Effector memory CD8-positive, alpha-beta T cell (primary cell): ENCODE results near the gene CDC42BPA.

Experiments used
- ATAC-seq: fragments of 150-1000 bp; cut with Tn5 transposase; replicated peaks from 2 replicates; pipeline ENCODE4 v1.10.0; 2021; ENCODE audit warnings: mild to moderate bottlenecking, moderate library complexity
- DNase-seq, 3 experiments: peaks; one replicate each; pipeline ENCODE4 v3.0.0; 2021
- H3K27ac Mint-ChIP-seq, 2 donors: one replicate each; pipeline ENCODE4 v1.8.0; 2022; ENCODE audit warnings: mild to moderate bottlenecking in 2 of 2, mixed read lengths in 2 of 2, moderate library complexity in 2 of 2
- H3K27me3 Mint-ChIP-seq, 2 donors: one replicate each; pipeline ENCODE4 v1.8.0; 2022; ENCODE audit warnings: mixed read lengths in 2 of 2
- H3K36me3 Mint-ChIP-seq: one replicate; pipeline ENCODE4 v1.8.0; 2022; ENCODE audit warnings: mild to moderate bottlenecking, moderate library complexity, mixed read lengths; ENCODE audit not compliant: insufficient read depth
- H3K4me1 Mint-ChIP-seq, 2 donors: one replicate each; pipeline ENCODE4 v1.8.0; 2022; ENCODE audit warnings: low read depth in 2 of 2, mixed read lengths in 2 of 2
- H3K4me3 Mint-ChIP-seq, 2 donors: one replicate each; pipeline ENCODE4 v1.8.0; 2022; ENCODE audit warnings: mild to moderate bottlenecking in 2 of 2, mixed read lengths in 2 of 2, moderate library complexity in 2 of 2
- H3K9me3 Mint-ChIP-seq, 2 donors: one replicate each; pipeline ENCODE4 v1.8.0; 2022; ENCODE audit warnings: mixed read lengths in 2 of 2

The CDC42BPA gene

GRCh38 chr1:226977643-226978431, 340.5 kb downstream of the CDC42BPA start:
- no peaks in the 10 kb centered on the region for H3K36me3 Mint-ChIP-seq
- H3K4me1 Mint-ChIP-seq = peaks cover 0 to 3% of the 10 kb centered on the region in 2 donors

GRCh38 chr1:226976978-226977642, 341.2 kb downstream of the CDC42BPA start:
- no peak overlapping the region for H3K4me3 Mint-ChIP-seq
- no peak for ATAC-seq
- no peak overlapping the region for H3K27ac Mint-ChIP-seq
- H3K4me1 Mint-ChIP-seq = peaks cover 0 to 3% of the 10 kb centered on the region in 2 donors
- no peaks in the 10 kb centered on the region for H3K27me3 Mint-ChIP-seq
- H3K36me3 Mint-ChIP-seq = peaks cover 2% of the 10 kb centered on the region
- H3K9me3 Mint-ChIP-seq = no peaks in the 10 kb centered on the region
- DNase-seq = no peak

More at GRCh38 chr1:226977643-226978431, 340.5 kb downstream of the CDC42BPA start:
- no peak overlapping the region for H3K27ac Mint-ChIP-seq
- H3K4me3 Mint-ChIP-seq = no peak overlapping the region
- no peaks in the 10 kb centered on the region for H3K9me3 Mint-ChIP-seq
- ATAC-seq (no peak), DNase-seq (no peak)
- H3K27me3 Mint-ChIP-seq = no peaks in the 10 kb centered on the region

- no peak for ATAC-seq
- Mint-ChIP-seq H3K27ac (no peak overlapping the region), H3K4me3 (no peak overlapping the region), H3K36me3 (peaks cover 2% of the 10 kb centered on the region), H3K27me3 (no peaks in the 10 kb centered on the region), H3K4me1 (peaks cover 6% of the 10 kb centered on the region in 2 donors), H3K9me3 (peaks cover 0 to 6% of the 10 kb centered on the region in 2 donors)
- DNase-seq = no peak
Observed at GRCh38 chr1:226976276-226976977, 341.9 kb downstream of the CDC42BPA start.

DNA sequence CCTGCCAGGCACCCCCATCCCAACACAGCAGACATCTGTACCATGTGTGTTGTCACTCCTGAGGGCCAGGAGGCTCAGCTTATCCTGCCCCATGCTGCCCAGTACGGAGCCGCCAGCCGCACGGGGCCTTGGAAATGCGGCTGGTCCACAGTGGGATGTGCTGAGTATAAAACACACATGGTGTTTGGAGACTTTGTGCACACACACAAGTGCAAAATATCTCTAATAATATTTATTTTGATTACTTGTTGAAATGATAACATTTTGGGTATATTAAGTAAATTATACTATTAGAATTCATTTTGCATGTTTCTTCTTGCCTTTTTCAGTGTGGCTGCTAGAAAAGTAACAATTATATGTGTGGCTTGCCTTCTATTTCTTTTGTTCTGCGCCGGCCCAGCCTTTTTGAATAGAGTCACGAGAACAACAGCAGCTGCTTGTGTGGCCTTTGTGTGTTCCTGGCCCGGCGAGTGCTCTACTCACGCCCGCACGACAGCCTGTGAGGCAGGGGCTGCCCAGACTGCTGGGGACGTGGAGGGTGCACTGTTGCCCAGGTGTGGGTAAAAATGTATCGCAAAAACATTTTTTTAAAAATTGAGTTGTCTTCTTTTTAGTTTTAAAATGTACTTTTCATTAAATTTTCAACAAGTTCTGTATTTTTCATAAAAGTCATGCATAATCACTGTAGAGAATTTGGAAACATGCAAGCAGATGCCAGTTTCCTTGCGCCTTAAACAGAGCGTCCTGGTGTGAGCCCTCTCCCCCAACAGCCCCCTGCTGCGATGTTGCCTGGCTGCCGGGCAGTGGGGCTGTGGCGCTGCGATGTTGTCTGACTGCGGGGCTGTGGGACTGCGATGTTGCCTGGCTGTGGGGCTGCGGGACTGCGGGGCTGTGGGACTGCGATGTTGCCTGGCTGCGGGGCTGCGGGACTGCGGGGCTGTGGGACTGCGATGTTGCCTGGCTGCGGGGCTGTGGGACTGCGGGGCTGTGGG, 342.7 kb downstream of the CDC42BPA start:
- H3K36me3 Mint-ChIP-seq = peaks cover 2% of the 10 kb centered on the region
- no peak overlapping the region for H3K27ac Mint-ChIP-seq
- peaks cover 6% of the 10 kb centered on the region in 2 donors for H3K4me1 Mint-ChIP-seq
- no peak overlapping the region for H3K4me3 Mint-ChIP-seq
- H3K27me3 Mint-ChIP-seq = no peaks in the 10 kb centered on the region
- DNase-seq (no peak), ATAC-seq (no peak)
- peaks cover 0 to 7% of the 10 kb centered on the region in 2 donors for H3K9me3 Mint-ChIP-seq

DNA sequence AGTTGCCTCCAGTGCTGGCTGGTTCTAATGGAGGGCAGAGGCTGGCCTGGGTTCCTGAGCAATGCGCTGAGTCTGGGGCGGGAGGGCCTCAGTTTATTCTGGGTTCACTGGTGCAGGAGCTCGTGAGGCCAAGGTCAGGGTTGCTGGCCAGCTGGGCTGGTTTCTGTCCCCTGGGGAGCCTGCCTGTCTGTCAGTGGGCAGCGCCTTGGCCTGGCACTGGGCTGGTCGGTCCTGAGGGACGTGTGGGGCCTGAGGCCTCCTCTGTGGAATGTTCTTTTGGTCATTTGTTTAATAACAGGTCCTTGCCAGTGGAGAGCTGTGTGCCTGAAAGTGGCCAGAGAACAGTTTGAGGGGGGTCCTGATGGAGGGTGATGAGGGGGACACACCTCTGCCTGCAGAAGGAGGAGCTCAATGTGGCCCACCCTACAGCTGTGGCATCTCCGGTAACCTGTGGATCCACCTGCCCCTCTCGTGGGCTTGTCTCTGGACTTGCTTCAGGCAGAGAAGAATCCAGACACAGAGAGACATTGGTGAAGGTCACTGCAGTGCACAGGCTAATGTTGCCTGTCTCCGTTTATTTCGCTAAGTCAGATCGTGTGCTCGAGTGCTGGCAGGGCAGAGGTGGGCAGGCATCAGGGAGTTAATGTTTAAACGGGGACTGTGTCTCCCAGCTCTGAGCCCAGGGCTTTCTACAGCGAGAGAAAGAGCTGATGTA, 343.6 kb downstream of the CDC42BPA start:
- no peak for DNase-seq
- H3K4me1 Mint-ChIP-seq = peaks cover 6% of the 10 kb centered on the region in 2 donors
- H3K4me3 Mint-ChIP-seq = no peak overlapping the region
- H3K27me3 Mint-ChIP-seq = no peaks in the 10 kb centered on the region
- H3K27ac Mint-ChIP-seq = peak overlapping the region in 1 of 2 donors; percentile 44
- peaks cover 0 to 7% of the 10 kb centered on the region in 2 donors for H3K9me3 Mint-ChIP-seq
- H3K36me3 Mint-ChIP-seq = peaks cover 2% of the 10 kb centered on the region
- ATAC-seq = no peak

- no peak for ATAC-seq
- Mint-ChIP-seq H3K4me1 (peaks cover 6% of the 10 kb centered on the region in 2 donors), H3K9me3 (peaks cover 0 to 7% of the 10 kb centered on the region in 2 donors), H3K36me3 (peaks cover 6% of the 10 kb centered on the region), H3K27ac (peak overlapping the region in 1 of 2 donors; percentile 44), H3K27me3 (no peaks in the 10 kb centered on the region), H3K4me3 (no peak overlapping the region)
- no peak for DNase-seq
Observed at GRCh38 chr1:226973898-226974543, 344.3 kb downstream of the CDC42BPA start.

GRCh38 chr1:226973371-226973897, 344.9 kb downstream of the CDC42BPA start:
- peaks cover 6% of the 10 kb centered on the region in 2 donors for H3K4me1 Mint-ChIP-seq
- H3K9me3 Mint-ChIP-seq = peaks cover 0 to 7% of the 10 kb centered on the region in 2 donors
- no peaks in the 10 kb centered on the region for H3K27me3 Mint-ChIP-seq
- no peak for DNase-seq
- ATAC-seq = no peak
- peaks cover 6% of the 10 kb centered on the region for H3K36me3 Mint-ChIP-seq
- H3K27ac Mint-ChIP-seq = peak overlapping the region; percentile 8 to 62
- H3K4me3 Mint-ChIP-seq = no peak overlapping the region

GRCh38 chr1:226972931-226973330, 345.4 kb downstream of the CDC42BPA start:
- Mint-ChIP-seq H3K27ac (peak overlapping the region; percentile 8 to 62), H3K9me3 (peaks cover 0 to 7% of the 10 kb centered on the region in 2 donors), H3K36me3 (peaks cover 6% of the 10 kb centered on the region), H3K4me1 (peaks cover 6% of the 10 kb centered on the region in 2 donors), H3K4me3 (no peak overlapping the region), H3K27me3 (no peaks in the 10 kb centered on the region)
- no peak for DNase-seq
- ATAC-seq = no peak

- peaks cover 6 to 9% of the 10 kb centered on the region in 2 donors for H3K4me1 Mint-ChIP-seq
- peaks cover 6% of the 10 kb centered on the region for H3K36me3 Mint-ChIP-seq
- ATAC-seq (no peak), DNase-seq (no peak)
- no peaks in the 10 kb centered on the region for H3K27me3 Mint-ChIP-seq
- peaks cover 0 to 7% of the 10 kb centered on the region in 2 donors for H3K9me3 Mint-ChIP-seq
- H3K27ac Mint-ChIP-seq = no peak overlapping the region
- no peak overlapping the region for H3K4me3 Mint-ChIP-seq
Observed at GRCh38 chr1:226971765-226972164, 346.5 kb downstream of the CDC42BPA start.

DNA sequence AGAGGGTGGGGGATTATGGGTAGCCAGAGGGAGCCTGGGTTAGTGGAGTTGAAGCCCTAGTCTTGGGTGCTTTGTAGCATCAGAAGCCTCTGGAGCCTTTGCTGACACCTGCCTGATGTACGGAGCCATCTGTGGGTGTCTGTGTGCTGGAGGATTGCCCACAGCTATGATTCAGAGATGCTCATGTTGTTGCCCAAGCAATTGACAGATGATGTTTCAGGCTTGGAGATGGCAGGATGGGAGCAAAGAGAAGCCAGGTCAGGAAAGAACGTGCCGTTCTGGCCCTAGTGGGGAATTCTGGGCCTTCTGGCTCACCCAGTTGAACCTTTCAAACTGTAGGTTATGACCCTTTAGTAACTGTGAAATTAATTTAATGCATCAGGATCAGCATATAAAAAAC, 350.6 kb downstream of the CDC42BPA start:
- H3K9me3 Mint-ChIP-seq = peaks cover 0 to 7% of the 10 kb centered on the region in 2 donors
- H3K27me3 Mint-ChIP-seq = no peaks in the 10 kb centered on the region
- H3K36me3 Mint-ChIP-seq = peaks cover 9% of the 10 kb centered on the region
- H3K4me3 Mint-ChIP-seq = no peak overlapping the region
- no peak for DNase-seq
- no peak for ATAC-seq
- H3K4me1 Mint-ChIP-seq = peaks cover 6 to 8% of the 10 kb centered on the region in 2 donors
- H3K27ac Mint-ChIP-seq = peak overlapping the region in 1 of 2 donors; percentile 5

GRCh38 chr1:226966683-226967082, 351.6 kb downstream of the CDC42BPA start:
- no peak for DNase-seq
- no peak overlapping the region for H3K4me3 Mint-ChIP-seq
- H3K27me3 Mint-ChIP-seq = no peaks in the 10 kb centered on the region
- H3K36me3 Mint-ChIP-seq = peaks cover 9% of the 10 kb centered on the region
- H3K4me1 Mint-ChIP-seq = peaks cover 5 to 9% of the 10 kb centered on the region in 2 donors
- ATAC-seq = no peak
- no peak overlapping the region for H3K27ac Mint-ChIP-seq
- peaks cover 0 to 3% of the 10 kb centered on the region in 2 donors for H3K9me3 Mint-ChIP-seq
